Hepatocyte (in vitro differentiated cells): ENCODE data around the gene MTCH1. TPM values are rescaled to one million over a fixed set of nuclear protein-coding genes. Genes with fewer than 3 reads are reported as not detected.

Experiments used
- DNase-seq: peaks from one replicate; pipeline ENCODE4 v3.0.0-alpha.2; 2016; ENCODE audit warnings: low spot score
- H2AFZ ChIP-seq: fragments of 200-600 bp; sonication (generic); 2 replicates; pipeline ENCODE4 v1.6.0; 2016; ENCODE audit warnings: antibody characterized with exemption, mild to moderate bottlenecking
- H3K27ac ChIP-seq: fragments of 200-600 bp; sonication (generic); 2 replicates; pipeline ENCODE4 v1.5.1; 2016; ENCODE audit warnings: mild to moderate bottlenecking
- H3K27me3 ChIP-seq: fragments of 200-600 bp; sonication (generic); 2 replicates; pipeline ENCODE4 v1.6.1; 2016
- H3K36me3 ChIP-seq: fragments of 200-600 bp; sonication (generic); replicated peaks from 2 replicates; pipeline ENCODE4 v1.5.1; 2016; ENCODE audit warnings: low read depth; ENCODE audit not compliant: insufficient read depth
- H3K4me1 ChIP-seq: fragments of 200-600 bp; sonication (generic); 2 replicates; pipeline ENCODE4 v1.5.1; 2016; ENCODE audit warnings: mild to moderate bottlenecking, moderate library complexity; ENCODE audit not compliant: insufficient read depth
- H3K4me2 ChIP-seq: fragments of 200-600 bp; sonication (generic); 2 replicates; pipeline ENCODE4 v1.6.0; 2016
- H3K4me3 ChIP-seq: fragments of 200-600 bp; sonication (generic); 2 replicates; pipeline ENCODE4 v1.5.1; 2016; ENCODE audit warnings: mild to moderate bottlenecking
- H3K79me2 ChIP-seq: fragments of 200-600 bp; sonication (generic); 2 replicates; pipeline ENCODE4 v1.6.0; 2017; ENCODE audit warnings: mild to moderate bottlenecking
- H3K9me2 ChIP-seq: fragments of 200-600 bp; sonication (generic); replicated peaks from 2 replicates; pipeline ENCODE4 v1.6.0; 2017; ENCODE audit warnings: mild to moderate bottlenecking; ENCODE audit not compliant: insufficient read depth
- H3K9me3 ChIP-seq: fragments of 200-600 bp; sonication (generic); 2 replicates; pipeline ENCODE4 v1.5.1; 2016; ENCODE audit warnings: low read depth, mild to moderate bottlenecking
- H4K20me1 ChIP-seq: fragments of 200-600 bp; sonication (generic); 2 replicates; pipeline ENCODE4 v1.6.0; 2016; ENCODE audit warnings: mild to moderate bottlenecking; ENCODE audit not compliant: insufficient read depth, poor library complexity, severe bottlenecking
- EZH2 ChIP-seq: fragments of 200-600 bp; sonication (generic); IDR thresholded peaks from 2 replicates; pipeline ENCODE4 v1.6.1; 2016; ENCODE audit warnings: antibody characterized with exemption, mild to moderate bottlenecking, borderline replicate concordance
- EZH2phosphoT487 ChIP-seq: fragments of 200-600 bp; sonication (generic); IDR thresholded peaks from one replicate; pipeline ENCODE4 v1.6.1; 2018; ENCODE audit warnings: antibody characterized with exemption, mild to moderate bottlenecking, low read depth, moderate library complexity; ENCODE audit not compliant: unreplicated experiment, severe bottlenecking
- WGBS: methylation state at CpG from one replicate; pipeline ENCODE4 v1.1.6; 2016; ENCODE audit warnings: low lambda C conversion rate; ENCODE audit errors: missing lambda C conversion rate; 5-methylcytosine and 5-hydroxymethylcytosine counted together
- polyA plus RNA-seq: library from polyadenylated mRNA; unstranded; fragments of >200 nt; fragmentation: Nextera tagmentation; extraction: Ambion mirVana; gene quantifications from 2 replicates; pipeline ENCODE4 v1.2.1, GENCODE V29; 2016
- total RNA-seq: library from RNA; depleted of rRNA; stranded (reverse); fragments of >200 nt; gene quantifications from 2 replicates; pipeline ENCODE4 v1.2.3, GENCODE V29; 2014
- TF ChIP-seq, protein P1 (sequence below): fragments of 200-600 bp; sonication (generic); IDR thresholded peaks from 2 replicates; pipeline ENCODE4 v1.5.1; 2016; ENCODE audit warnings: antibody characterized with exemption, mild to moderate bottlenecking; ENCODE audit not compliant: poor library complexity

The MTCH1 gene
- total and polyA plus RNA-seq, 2 experiments from 2014 or later, result 203 to 395 TPM

DNA sequence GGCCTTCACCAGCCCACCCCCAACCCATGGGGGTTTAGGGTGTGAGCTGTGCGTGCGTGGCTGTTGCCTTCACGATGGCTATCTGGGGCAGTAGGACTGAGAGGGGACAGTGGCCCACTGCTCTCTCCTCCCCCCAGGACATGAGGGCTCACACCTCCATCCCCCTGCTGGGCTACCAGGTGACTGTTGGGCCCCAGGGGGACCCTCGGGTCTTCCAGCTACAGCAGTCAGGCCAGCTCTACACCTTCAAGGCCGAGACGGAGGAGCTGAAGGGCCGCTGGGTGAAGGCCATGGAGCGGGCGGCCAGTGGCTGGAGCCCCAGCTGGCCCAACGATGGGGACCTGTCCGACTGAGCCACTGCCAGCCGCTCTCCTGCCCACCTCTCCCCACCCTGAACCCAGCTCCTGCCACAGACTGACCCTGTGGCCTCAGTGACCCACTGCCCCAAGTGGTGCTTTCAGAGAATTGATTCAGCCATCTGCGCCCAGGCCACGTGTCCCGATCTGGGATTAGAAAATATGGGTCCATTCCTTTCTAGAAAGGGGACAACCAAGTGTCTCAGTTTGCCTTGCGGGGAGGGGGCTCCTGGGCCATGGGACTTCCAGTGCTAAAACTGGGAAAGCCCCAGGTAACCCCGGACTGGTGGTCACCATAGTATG, 41.9 kb upstream of the MTCH1 start:
- no peaks in the 10 kb centered on the region for H3K36me3 ChIP-seq
- no peak overlapping the region for H3K4me2 ChIP-seq
- H3K9me2 ChIP-seq, result no peaks in the 10 kb centered on the region
- no peak for DNase-seq
- no peak overlapping the region for H3K4me3 ChIP-seq
- 86% methylated on average over 17 of the region's 17 CpGs for WGBS
- H4K20me1 ChIP-seq, result no peaks in the 10 kb centered on the region
- H3K9me3 ChIP-seq, result peaks cover 5% of the 10 kb centered on the region
- TF ChIP-seq, protein P1, sequence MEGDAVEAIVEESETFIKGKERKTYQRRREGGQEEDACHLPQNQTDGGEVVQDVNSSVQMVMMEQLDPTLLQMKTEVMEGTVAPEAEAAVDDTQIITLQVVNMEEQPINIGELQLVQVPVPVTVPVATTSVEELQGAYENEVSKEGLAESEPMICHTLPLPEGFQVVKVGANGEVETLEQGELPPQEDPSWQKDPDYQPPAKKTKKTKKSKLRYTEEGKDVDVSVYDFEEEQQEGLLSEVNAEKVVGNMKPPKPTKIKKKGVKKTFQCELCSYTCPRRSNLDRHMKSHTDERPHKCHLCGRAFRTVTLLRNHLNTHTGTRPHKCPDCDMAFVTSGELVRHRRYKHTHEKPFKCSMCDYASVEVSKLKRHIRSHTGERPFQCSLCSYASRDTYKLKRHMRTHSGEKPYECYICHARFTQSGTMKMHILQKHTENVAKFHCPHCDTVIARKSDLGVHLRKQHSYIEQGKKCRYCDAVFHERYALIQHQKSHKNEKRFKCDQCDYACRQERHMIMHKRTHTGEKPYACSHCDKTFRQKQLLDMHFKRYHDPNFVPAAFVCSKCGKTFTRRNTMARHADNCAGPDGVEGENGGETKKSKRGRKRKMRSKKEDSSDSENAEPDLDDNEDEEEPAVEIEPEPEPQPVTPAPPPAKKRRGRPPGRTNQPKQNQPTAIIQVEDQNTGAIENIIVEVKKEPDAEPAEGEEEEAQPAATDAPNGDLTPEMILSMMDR, result no peak
- no peak for TF ChIP-seq EZH2
- TF ChIP-seq EZH2phosphoT487, result no peak
- H3K79me2 ChIP-seq, result no peaks in the 10 kb centered on the region
- no peak overlapping the region for H3K27ac ChIP-seq
- H3K27me3 ChIP-seq, result no peaks in the 10 kb centered on the region
- no peak overlapping the region for H2AFZ ChIP-seq
- no peaks in the 10 kb centered on the region for H3K4me1 ChIP-seq

DNA sequence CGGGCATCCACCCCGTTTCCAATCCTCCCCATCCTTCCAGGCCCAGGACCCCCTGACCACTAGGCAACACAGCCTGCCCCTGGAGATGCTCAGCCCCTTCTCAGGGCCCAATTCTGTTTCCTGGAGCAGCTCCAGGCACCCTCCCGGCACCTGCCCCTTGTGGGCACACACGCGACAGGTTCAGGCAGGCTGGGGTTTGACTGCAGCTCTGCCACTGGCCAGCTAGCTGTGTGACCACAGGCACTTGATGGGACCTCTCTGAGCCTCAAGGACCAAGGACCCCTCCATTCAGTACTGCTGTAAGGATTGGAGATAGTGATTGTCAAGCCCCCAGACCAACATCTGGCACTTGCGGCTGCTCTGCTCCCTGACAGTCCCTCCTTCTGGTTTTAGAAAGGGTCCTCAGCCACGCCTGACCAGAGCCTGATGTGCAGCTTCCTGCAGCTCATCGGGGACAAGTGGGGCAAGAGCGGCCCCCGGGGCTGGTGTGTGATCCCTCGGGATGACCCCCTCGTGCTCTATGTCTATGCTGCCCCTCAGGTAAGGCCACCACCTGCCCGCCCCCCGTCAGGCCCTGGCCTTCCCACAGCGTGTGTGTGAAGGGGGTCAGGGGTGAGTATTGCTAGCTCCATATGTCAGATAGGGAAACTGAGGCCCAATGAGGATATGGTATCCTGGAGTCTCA, 41.2 kb upstream of the MTCH1 start:
- 93% methylated on average over 15 of the region's 15 CpGs for WGBS
- Histone ChIP-seq H3K9me2 (no peaks in the 10 kb centered on the region), H3K36me3 (no peaks in the 10 kb centered on the region)

DNA sequence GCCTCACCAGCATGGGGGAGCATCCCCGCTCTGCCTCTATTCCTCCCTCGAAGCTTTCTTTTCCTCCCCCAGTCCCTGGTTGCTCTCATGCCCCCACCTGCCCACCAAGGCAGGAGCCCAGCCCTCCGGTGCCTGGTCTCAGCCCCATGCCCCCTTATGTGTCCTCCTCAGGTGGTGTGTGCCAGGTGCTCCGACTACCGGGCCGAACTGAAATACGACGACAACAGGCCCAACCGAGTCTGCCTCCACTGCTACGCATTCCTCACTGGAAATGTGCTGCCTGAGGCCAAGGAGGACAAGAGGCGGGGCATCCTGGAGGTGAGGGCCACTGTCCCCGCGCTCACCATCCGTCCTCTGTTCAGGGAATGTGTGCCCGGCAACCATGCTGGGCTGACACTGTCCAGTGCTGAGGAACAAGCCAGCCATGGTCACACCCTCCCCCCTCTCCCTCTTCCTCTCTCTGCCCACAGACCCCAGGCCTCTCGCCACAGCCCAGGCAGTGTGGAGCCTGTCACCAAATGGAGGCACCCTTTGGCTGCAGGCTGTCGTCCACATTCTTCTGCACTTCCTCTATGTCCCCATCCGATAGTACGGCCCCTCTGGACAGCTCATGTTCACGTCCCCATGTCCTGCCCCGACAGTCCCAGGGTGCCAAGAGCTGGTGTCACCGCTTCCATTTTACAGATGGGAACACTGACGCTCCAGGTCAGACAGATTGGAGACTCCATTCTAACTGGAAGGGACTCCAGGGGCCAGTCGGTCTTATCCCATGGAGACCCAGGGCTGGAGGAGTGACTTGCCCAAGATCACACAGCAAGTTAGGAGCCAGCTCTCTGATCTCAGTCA, 39.8 kb upstream of the MTCH1 start:
- Histone ChIP-seq H3K9me3 (peaks cover 4% of the 10 kb centered on the region), H3K9me2 (no peaks in the 10 kb centered on the region), H3K27ac (no peak overlapping the region), H3K79me2 (no peaks in the 10 kb centered on the region), H3K27me3 (no peaks in the 10 kb centered on the region), H3K4me2 (no peak overlapping the region), H4K20me1 (no peaks in the 10 kb centered on the region), H3K4me3 (no peak overlapping the region), H3K36me3 (no peaks in the 10 kb centered on the region), H2AFZ (no peak overlapping the region), H3K4me1 (no peaks in the 10 kb centered on the region)
- TF ChIP-seq EZH2 (no peak), EZH2phosphoT487 (no peak)
- TF ChIP-seq, protein P1, result no peak
- DNase-seq, result no peak
- WGBS, result 84% methylated on average over 24 of the region's 24 CpGs

More for the DNA sequence above, 41.2 kb upstream of the MTCH1 start:
- Histone ChIP-seq H3K4me3 (no peak overlapping the region), H3K9me3 (peaks cover 5% of the 10 kb centered on the region), H2AFZ (no peak overlapping the region), H3K4me2 (no peak overlapping the region), H3K4me1 (no peaks in the 10 kb centered on the region), H4K20me1 (no peaks in the 10 kb centered on the region), H3K27ac (no peak overlapping the region), H3K79me2 (no peaks in the 10 kb centered on the region), H3K27me3 (no peaks in the 10 kb centered on the region)
- DNase-seq, result no peak
- TF ChIP-seq EZH2phosphoT487 (no peak), EZH2 (no peak)
- TF ChIP-seq, protein P1, result no peak
